ENCODE data around the gene KIAA1191.

Gene KIAA1191

GRCh38 chr5:176389135-176390123 is 27.9 kb upstream of the KIAA1191 start:
- no peak for DNase-seq

- DNase-seq = peak; percentile 99
Measured at GRCh38 chr5:176388444-176389134, 27.0 kb upstream of the KIAA1191 start, which contains the start of the genes HIGD2A and NOP16. HIGD2A (plus strand) TSS chr5:176388751; CDS start chr5:176388820, 69 bp downstream. NOP16 (minus strand) TSS chr5:176388598; CDS start chr5:176388539, 59 bp downstream.

DNA sequence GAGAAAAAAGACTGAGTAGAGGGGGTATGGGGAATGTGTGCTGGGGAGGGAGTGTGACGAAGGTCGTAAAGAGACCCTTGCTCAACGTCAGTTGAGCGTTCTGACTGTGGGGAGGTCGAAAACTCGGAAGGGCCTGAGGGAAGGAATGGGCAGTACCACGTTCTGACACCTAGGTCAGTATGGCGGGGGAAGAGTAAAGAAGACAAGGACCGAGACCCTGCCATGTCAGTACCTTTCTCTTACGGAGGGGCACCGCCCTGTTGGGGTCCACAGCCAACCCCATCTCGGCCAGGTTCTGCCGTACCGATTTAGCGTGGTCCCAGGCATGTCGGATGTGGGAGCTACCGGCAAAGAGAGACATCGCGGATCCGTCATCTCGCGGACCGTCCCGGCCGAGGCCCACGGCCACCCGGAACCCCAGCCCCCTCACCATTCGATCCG is 26.5 kb upstream of the KIAA1191 start:
- no peak for DNase-seq

GRCh38 chr5:176387384-176387925 is 25.9 kb upstream of the KIAA1191 start:
- no peak for DNase-seq

- DNase-seq = no peak
Measured at GRCh38 chr5:176386491-176386890, 24.9 kb upstream of the KIAA1191 start.

DNA sequence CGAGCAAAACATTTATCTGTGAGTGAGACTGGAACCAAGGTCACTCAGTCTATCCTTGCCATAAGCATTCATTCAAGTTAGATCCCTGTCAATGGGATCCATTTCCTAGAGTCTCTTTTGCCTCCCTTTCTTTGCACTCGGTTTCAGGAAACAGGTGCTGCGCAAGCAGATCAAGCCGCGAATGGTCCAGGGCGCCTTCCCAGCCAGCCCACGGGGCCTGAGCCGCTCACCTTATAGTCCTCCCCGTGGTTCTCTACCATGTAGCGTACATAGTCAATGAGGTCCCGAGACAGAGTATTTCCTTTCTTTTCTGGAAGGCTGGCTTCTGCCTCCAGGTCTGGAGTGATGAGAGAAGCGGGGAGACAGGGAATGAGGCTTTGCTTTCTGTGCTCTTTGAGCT is 23.4 kb upstream of the KIAA1191 start:
- DNase-seq = no peak

GRCh38 chr5:176384366-176384930 is 22.9 kb upstream of the KIAA1191 start:
- DNase-seq = no peak

DNA sequence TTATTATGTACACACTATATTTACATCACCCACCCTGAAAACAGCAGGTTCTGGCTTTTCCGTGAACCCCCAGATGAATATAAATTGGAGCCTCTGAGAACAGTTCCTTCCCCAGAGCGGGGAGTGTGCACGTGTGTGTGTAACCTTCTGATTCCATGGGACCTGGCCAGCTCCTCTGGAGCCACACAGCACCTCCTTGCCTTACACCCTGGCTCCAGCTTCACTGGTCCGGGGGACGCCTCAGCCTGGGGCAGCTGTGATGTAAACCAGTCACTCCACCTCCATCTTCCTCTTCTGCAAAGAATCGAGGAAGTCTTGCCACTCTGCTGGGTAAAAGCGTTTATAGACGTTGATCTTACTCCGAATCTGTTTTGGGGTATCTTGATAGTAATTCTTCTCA is 22.4 kb upstream of the KIAA1191 start:
- no peak for DNase-seq

DNA sequence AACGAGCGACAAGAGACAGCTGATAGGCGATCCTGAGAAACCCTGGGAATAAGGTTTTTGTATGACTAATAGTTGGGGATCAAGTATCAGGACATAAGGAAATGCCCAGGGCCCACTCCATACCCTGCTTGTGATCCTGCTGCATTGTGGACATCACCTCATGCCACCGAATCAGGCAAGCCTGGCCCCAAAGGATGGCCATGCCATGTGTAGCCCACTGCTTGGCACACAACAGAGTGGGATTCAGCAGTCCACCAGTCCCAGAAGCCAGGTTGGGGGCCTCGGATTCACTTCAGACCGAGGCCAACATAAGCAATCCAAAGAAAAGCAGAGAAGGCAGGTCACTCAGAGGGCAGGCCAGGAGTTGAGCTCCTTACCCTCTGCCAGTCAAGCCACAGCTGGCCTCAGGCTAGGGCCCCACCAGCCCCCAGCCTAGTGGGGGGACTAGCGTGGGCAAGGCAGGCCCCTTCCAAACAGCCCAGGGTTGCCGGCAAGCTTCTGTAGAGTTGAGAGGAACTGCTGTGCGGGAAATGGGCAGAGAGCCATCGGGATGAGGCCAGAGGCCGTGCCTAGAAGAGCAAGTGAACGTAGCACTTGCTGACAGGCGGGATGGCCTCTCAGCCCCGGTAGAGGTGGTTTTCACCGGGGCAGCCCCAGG is 21.8 kb upstream of the KIAA1191 start:
- DNase-seq = no peak

- DNase-seq = no peak
Measured at GRCh38 chr5:176382721-176383120, 21.2 kb upstream of the KIAA1191 start.

- no peak for DNase-seq
Measured at GRCh38 chr5:176381979-176382378, 20.4 kb upstream of the KIAA1191 start.

DNA sequence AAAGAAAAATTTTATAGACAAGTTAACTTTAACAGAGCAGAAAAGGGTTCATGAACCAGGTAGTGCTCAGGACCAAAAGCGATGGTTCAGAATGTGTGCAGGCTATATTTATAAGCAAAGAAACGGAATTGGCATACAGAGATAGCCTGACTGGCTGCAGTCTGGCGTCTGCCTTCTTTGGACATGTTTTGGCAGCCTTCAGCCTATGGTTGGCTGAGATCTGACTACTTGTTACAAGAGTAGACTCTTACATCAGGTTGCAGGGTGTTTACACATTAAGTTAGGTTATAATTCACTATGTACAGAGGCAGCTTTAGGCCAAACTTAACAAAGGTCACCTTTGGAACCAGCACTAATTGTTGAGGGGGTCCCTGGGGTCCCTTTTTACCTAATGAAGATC is 19.9 kb upstream of the KIAA1191 start:
- no peak for DNase-seq

DNA sequence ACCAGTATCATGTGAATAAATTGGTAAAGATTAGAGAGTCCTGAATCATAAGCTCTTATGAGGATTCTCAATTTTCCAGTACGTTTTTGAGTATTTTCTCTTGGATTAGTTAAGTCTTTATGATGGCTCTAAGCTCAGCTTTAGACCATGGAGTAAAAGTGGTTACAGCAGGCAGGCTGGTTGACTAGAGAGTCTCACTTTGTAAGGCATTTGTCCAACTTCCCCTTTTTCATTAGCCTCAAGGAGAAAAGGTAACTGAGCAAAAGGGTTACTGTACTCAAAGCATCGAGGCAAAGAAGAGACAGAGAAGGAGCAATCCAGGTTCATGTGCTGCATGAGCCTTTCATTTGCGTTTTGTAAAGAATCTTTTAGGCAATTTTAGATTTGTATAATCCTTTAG is 18.3 kb upstream of the KIAA1191 start:
- no peak for DNase-seq

DNA sequence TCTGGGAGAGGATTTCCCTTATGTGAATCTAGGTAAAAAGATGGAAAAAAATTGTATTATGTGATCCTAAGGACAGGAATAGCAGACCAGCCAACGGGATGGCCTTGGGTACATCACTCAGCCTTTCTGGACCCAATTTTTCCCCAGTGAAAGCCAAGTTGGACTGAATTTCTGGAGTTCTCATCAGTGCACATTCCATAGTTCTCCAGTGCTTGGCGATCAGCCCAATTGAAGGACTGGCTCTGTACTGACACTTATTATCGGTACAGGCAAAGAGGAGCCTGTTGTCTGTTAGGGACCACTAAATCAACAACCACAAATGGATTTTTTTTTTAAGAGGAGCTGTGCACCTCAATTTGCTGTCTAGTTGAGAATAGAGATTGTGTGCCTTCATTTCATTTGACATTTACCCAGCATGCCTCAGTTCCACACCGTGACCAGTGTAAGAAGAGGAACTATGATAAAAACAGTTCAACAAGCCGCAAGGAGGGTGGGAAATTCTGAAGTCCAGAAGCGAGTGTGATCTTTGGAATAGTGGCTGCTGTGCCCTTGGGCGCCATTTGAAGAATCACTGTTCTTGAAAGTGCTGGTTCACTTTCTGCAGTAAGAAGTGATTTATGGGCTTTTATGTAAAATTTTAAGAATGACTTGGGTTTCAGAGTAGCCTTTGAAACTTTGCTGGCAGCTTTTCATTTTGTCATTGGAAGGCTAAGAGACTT is 11.7 kb upstream of the KIAA1191 start:
- no peak for DNase-seq

DNA sequence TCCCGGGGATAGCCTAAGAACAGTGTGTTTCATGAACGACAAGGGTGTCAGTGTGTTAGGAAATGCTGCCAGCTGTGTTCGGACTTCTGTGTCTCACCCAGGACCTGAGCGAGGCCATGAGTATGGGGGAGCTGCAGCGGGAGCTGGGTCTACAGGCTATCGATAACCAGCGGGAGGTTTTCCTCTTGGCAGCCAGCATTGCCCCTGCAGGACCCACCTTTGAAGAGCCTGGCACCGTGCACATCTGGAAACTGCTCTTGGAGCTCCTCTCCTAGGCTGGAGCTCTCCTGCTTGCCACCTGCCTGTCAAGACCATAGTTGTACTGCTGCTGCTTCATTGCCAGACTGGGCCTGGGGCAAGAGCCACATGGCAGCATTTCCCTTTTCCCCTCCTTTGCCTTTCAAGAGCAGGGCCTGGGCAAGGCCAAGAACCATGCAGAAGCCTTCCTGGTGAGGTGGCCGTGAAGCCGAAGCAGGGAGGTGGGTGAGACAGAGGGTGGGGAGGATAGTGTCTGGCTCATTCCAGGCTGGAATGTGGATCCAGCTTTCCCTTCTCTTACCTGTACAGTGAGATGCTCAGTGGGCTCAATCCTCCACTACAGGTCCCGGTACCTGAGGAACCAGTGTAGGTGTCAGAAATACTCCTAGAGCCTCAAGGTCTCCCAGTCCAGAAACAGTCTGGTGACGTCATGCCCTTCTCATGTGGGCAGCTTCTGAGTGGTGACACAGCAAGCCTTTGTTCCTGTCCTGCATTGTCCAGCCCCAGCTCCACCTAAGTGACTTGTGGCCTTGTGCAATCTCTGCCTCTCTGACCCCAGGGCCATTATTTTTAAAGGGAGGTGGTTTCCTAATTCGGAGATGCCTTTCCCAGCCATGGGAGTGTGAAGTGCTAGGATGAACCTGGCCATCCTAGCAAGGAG is 10.3 kb upstream of the KIAA1191 start:
- DNase-seq = no peak

GRCh38 chr5:176369934-176370711 is 8.6 kb upstream of the KIAA1191 start:
- no peak for DNase-seq

DNA sequence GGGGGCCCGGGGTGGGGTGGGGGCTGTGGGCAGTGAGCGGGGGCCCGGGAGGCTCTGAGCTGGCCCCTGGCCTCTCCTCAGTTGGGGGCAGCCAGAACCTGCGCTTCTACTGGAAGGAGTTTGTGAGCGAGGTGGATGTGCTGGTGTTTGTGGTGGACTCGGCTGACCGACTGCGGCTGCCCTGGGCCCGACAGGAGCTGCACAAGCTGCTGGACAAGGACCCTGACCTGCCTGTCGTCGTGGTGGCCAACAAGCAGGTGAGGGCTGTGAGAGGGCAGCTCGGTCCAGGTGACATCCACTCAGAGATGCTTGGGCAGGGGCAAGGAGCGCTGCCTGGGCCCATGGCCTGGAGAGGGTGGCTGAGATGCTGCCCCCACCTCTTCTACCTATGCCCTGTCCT is 7.2 kb upstream of the KIAA1191 start:
- DNase-seq = no peak

GRCh38 chr5:176366232-176366894 is 4.8 kb upstream of the KIAA1191 start:
- DNase-seq = no peak
